ENCODE measurements around the gene KLHL1. TPM values are rescaled to one million over a fixed set of nuclear protein-coding genes. Genes with fewer than 3 reads are reported as not detected.

The KLHL1 gene
- total RNA-seq, 1 experiment from 2014 or later: not detected

- no peaks in the 10 kb centered on the region for H3K27me3 ChIP-seq (ENCODE audit: insufficient read depth, low read length)
- no peaks in the 10 kb centered on the region for H4K20me1 ChIP-seq (ENCODE audit: insufficient read depth)
- RAD21 ChIA-PET (ENCODE audit: low non-redundant PET in 1 of 2, low total read pairs in 2 of 2, uncharacterized antibody in 2 of 2, unreplicated experiment in 2 of 2): no interaction called here
- BruUV-seq (replicated peaks): no TSS peak
- no peak overlapping the region for H2AFZ ChIP-seq (ENCODE audit: low read depth, low read length, poor library complexity, severe bottlenecking)
- H3K9me2 ChIP-seq (ENCODE audit: insufficient read depth): no peaks in the 10 kb centered on the region
- H3K4me2 ChIP-seq (ENCODE audit: low read length): no peak overlapping the region
- TF ChIP-seq, protein P1, sequence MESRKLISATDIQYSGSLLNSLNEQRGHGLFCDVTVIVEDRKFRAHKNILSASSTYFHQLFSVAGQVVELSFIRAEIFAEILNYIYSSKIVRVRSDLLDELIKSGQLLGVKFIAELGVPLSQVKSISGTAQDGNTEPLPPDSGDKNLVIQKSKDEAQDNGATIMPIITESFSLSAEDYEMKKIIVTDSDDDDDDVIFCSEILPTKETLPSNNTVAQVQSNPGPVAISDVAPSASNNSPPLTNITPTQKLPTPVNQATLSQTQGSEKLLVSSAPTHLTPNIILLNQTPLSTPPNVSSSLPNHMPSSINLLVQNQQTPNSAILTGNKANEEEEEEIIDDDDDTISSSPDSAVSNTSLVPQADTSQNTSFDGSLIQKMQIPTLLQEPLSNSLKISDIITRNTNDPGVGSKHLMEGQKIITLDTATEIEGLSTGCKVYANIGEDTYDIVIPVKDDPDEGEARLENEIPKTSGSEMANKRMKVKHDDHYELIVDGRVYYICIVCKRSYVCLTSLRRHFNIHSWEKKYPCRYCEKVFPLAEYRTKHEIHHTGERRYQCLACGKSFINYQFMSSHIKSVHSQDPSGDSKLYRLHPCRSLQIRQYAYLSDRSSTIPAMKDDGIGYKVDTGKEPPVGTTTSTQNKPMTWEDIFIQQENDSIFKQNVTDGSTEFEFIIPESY (IDR thresholded peaks at IDR 0.05; ENCODE audit: extremely low read depth, insufficient replicate concordance, low read length): no peak
- TF ChIP-seq JUND (IDR thresholded peaks at IDR 0.05) (no peak), MAX (IDR thresholded peaks at IDR 0.05) (no peak), ELF1 (IDR thresholded peaks at IDR 0.05; ENCODE audit: borderline replicate concordance, low read depth) (no peak), SP1 (IDR thresholded peaks at IDR 0.05; ENCODE audit: low read depth) (no peak), SRF (IDR thresholded peaks at IDR 0.05; ENCODE audit: low read depth) (no peak), ZFX (IDR thresholded peaks at IDR 0.05) (no peak), ZNF274 (IDR thresholded peaks at IDR 0.05; ENCODE audit: low read depth, low read length) (no peak), CBX3 (IDR thresholded peaks at IDR 0.05; ENCODE audit: low read depth) (no peak), EZH2 (IDR thresholded peaks at IDR 0.05) (no peak), ATF3 (IDR thresholded peaks at IDR 0.05) (no peak), POLR2A (IDR thresholded peaks at IDR 0.05; ENCODE audit: borderline replicate concordance, extremely low read depth, insufficient read depth, insufficient read length) (no peak), CTCF (IDR thresholded peaks at IDR 0.05 in 2 of 3, conservative IDR thresholded peaks at IDR 0.05 in 1 of 3; ENCODE audit: borderline replicate concordance in 1 of 3, insufficient read depth in 1 of 3, low read depth in 2 of 3, low read length in 2 of 3) (no peak), SIN3A (IDR thresholded peaks at IDR 0.05; ENCODE audit: low read depth) (no peak), TCF7L2 (IDR thresholded peaks at IDR 0.05; ENCODE audit: borderline replicate concordance, extremely low read depth, insufficient read depth, insufficient read length) (no peak), YY1 (IDR thresholded peaks at IDR 0.05; ENCODE audit: extremely low read depth, insufficient replicate concordance, low read depth, low read length) (no peak)
- TF ChIP-seq, protein P2, sequence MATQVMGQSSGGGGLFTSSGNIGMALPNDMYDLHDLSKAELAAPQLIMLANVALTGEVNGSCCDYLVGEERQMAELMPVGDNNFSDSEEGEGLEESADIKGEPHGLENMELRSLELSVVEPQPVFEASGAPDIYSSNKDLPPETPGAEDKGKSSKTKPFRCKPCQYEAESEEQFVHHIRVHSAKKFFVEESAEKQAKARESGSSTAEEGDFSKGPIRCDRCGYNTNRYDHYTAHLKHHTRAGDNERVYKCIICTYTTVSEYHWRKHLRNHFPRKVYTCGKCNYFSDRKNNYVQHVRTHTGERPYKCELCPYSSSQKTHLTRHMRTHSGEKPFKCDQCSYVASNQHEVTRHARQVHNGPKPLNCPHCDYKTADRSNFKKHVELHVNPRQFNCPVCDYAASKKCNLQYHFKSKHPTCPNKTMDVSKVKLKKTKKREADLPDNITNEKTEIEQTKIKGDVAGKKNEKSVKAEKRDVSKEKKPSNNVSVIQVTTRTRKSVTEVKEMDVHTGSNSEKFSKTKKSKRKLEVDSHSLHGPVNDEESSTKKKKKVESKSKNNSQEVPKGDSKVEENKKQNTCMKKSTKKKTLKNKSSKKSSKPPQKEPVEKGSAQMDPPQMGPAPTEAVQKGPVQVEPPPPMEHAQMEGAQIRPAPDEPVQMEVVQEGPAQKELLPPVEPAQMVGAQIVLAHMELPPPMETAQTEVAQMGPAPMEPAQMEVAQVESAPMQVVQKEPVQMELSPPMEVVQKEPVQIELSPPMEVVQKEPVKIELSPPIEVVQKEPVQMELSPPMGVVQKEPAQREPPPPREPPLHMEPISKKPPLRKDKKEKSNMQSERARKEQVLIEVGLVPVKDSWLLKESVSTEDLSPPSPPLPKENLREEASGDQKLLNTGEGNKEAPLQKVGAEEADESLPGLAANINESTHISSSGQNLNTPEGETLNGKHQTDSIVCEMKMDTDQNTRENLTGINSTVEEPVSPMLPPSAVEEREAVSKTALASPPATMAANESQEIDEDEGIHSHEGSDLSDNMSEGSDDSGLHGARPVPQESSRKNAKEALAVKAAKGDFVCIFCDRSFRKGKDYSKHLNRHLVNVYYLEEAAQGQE (IDR thresholded peaks at IDR 0.05; ENCODE audit: low read depth): no peak
- no peak overlapping the region for H3K9ac ChIP-seq (ENCODE audit: low read length)
- H3K36me3 ChIP-seq (ENCODE audit: control insufficient read depth in 1 of 2, insufficient read depth in 2 of 2, low read length in 2 of 2): no peaks in the 10 kb centered on the region
- CTCF ChIA-PET: no interaction called here
- no peaks in the 10 kb centered on the region for H3K4me1 ChIP-seq (ENCODE audit: control insufficient read depth in 1 of 2, insufficient read depth in 2 of 2, low read length in 2 of 2)
- DNase-seq (ENCODE audit: low read depth, low spot score) (no peak), ATAC-seq (no peak)
- no peaks in the 10 kb centered on the region; a peak in 1 of 4 replicates for H3K9me3 ChIP-seq (ENCODE audit: control insufficient read depth in 1 of 2, insufficient read depth in 1 of 2, low read depth in 1 of 2, low read length in 2 of 2)
- no peak overlapping the region for H3K27ac ChIP-seq (ENCODE audit: low read depth, low read length)
- intact Hi-C loops (cut with micrococcal nuclease): no loop called here
- H3K79me2 ChIP-seq (ENCODE audit: insufficient read depth, low read length): no peaks in the 10 kb centered on the region
- no peak overlapping the region for H3K4me3 ChIP-seq (replicated peaks in 1 of 2; ENCODE audit: low read depth in 1 of 2, low read length in 2 of 2)
- POLR2A ChIA-PET: no interaction called here
Observed at GRCh38 chr13:69928262-69928661, 180.0 kb downstream of the KLHL1 start.

Measured in HCT116 (cell line).